ENCODE results near the gene PARVG. TPM values are rescaled to one million over a fixed set of nuclear protein-coding genes. Genes with fewer than 3 reads are reported as not detected.

Gene PARVG, protein sequence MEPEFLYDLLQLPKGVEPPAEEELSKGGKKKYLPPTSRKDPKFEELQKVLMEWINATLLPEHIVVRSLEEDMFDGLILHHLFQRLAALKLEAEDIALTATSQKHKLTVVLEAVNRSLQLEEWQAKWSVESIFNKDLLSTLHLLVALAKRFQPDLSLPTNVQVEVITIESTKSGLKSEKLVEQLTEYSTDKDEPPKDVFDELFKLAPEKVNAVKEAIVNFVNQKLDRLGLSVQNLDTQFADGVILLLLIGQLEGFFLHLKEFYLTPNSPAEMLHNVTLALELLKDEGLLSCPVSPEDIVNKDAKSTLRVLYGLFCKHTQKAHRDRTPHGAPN
- polyA plus RNA-seq (2011; rRNA removed) (0.01 TPM in 1 of 2 replicates, not detected in the other), polyA minus RNA-seq (2011; rRNA and poly(A)+ RNA removed) (not detected in 2 replicates)

- TF ChIP-seq, protein P1, sequence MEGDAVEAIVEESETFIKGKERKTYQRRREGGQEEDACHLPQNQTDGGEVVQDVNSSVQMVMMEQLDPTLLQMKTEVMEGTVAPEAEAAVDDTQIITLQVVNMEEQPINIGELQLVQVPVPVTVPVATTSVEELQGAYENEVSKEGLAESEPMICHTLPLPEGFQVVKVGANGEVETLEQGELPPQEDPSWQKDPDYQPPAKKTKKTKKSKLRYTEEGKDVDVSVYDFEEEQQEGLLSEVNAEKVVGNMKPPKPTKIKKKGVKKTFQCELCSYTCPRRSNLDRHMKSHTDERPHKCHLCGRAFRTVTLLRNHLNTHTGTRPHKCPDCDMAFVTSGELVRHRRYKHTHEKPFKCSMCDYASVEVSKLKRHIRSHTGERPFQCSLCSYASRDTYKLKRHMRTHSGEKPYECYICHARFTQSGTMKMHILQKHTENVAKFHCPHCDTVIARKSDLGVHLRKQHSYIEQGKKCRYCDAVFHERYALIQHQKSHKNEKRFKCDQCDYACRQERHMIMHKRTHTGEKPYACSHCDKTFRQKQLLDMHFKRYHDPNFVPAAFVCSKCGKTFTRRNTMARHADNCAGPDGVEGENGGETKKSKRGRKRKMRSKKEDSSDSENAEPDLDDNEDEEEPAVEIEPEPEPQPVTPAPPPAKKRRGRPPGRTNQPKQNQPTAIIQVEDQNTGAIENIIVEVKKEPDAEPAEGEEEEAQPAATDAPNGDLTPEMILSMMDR (IDR thresholded peaks at IDR 0.05; ENCODE audit: low read depth, low read length), result no peak
- Histone ChIP-seq H3K27ac (ENCODE audit: low read depth, low read length) (no peak within 1 kb of the TSS), H3K4me3 (ENCODE audit: low read depth, low read length) (no peak within 1 kb of the TSS), H3K9me3 (ENCODE audit: control insufficient read depth, insufficient read depth, low read length) (no peaks in the 10 kb centered on the region), H3K27me3 (ENCODE audit: control insufficient read depth, insufficient read depth, low read length) (peaks cover 8% of the 10 kb centered on the region)
- no peak for DNase-seq (ENCODE audit: low read depth, low spot score)
- ChIA-PET POLR2A (interaction anchor here (0.5 kb wide), 1 partner anchor 72 kb away, joined by 7 read pairs; no protein-coding TSS in a partner anchor), CTCF (interaction anchor here (0.6 kb wide), 1 partner anchor 444 kb away, joined by 9 read pairs; no protein-coding TSS in a partner anchor)
Observed at GRCh38 chr22:44180706-44181032, at the start of gene PARVG. Gene PARVG (plus strand): TSS chr22:44180925. CDS start chr22:44183330, 2,405 bp downstream.

DNA sequence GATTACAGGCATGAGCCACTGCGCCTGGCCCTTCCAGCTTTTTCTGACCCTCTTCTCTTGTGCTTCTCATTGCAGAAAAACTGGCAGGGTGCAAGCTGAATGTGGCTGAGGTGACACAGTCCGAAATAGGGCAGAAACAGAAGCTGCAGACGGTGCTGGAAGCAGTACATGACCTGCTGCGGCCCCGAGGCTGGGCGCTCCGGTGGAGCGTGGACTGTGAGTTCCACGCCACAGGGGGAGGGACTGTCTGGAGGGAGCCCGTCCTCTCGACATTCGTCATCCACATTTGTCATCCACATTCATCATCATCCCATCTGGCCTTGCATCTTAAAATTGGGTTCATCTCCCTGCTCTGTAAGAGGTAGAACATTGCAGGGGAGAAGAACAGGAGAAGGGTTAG is 49.3 kb upstream of the PARVG start:
- Histone ChIP-seq H3K9me3 (ENCODE audit: control insufficient read depth, insufficient read depth, low read length) (peaks cover 10% of the 10 kb centered on the region), H3K4me3 (ENCODE audit: low read depth, low read length) (no peak overlapping the region), H3K27me3 (ENCODE audit: control insufficient read depth, insufficient read depth, low read length) (no peaks in the 10 kb centered on the region), H3K27ac (ENCODE audit: low read depth, low read length) (no peak overlapping the region)
- POLR2A ChIA-PET, result no interaction called here
- TF ChIP-seq, protein P1 (IDR thresholded peaks at IDR 0.05; ENCODE audit: low read depth, low read length), result no peak
- DNase-seq (ENCODE audit: low read depth, low spot score), result no peak
- CTCF ChIA-PET, result no interaction called here

DNA sequence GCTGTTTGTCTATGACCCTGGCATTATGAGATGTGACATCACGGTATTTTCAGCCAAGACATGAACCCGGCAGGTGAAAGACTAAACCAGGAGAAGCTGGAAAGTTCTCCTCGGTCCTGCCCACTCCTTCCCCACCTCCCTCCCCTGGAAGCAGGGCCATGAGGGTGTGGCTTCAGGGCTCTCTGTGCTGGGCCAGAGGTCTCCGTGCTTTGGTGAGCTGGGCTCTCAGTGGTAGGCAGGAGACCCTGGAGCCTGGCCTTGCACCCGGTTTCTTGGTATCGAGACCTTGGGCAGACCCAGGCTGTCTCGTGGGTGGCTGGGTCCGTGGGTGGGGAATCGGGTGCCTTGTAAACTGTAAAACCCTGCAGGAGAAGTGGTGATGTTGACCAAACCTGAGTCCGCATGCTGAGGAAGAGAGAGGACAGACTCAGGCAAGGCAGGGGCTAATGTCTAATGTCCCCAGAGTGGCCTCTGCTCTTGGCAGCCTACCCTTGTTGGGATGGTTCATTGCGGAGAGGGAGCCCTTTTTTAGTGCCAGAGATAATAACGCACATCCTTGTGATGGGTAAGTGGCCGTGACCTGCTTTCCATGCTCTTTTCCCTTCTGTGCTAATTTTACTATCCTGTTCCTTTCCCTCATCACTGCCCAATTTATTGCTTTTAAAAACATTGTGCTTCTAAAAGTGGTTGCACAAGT is 48.6 kb upstream of the PARVG start:
- ChIA-PET POLR2A (no interaction called here), CTCF (no interaction called here)
- Histone ChIP-seq H3K9me3 (ENCODE audit: control insufficient read depth, insufficient read depth, low read length) (peaks cover 10% of the 10 kb centered on the region), H3K27ac (ENCODE audit: low read depth, low read length) (no peak overlapping the region), H3K4me3 (ENCODE audit: low read depth, low read length) (no peak overlapping the region), H3K27me3 (ENCODE audit: control insufficient read depth, insufficient read depth, low read length) (no peaks in the 10 kb centered on the region)
- no peak for DNase-seq (ENCODE audit: low read depth, low spot score)
- TF ChIP-seq, protein P1 (IDR thresholded peaks at IDR 0.05; ENCODE audit: low read depth, low read length), result no peak

GRCh38 chr22:44132724-44133123 is 48.0 kb upstream of the PARVG start:
- Histone ChIP-seq H3K9me3 (ENCODE audit: control insufficient read depth, insufficient read depth, low read length) (peaks cover 16% of the 10 kb centered on the region), H3K27me3 (ENCODE audit: control insufficient read depth, insufficient read depth, low read length) (no peaks in the 10 kb centered on the region), H3K27ac (ENCODE audit: low read depth, low read length) (no peak overlapping the region), H3K4me3 (ENCODE audit: low read depth, low read length) (no peak overlapping the region)
- no peak for DNase-seq (ENCODE audit: low read depth, low spot score)
- CTCF ChIA-PET, result no interaction called here
- TF ChIP-seq, protein P1 (IDR thresholded peaks at IDR 0.05; ENCODE audit: low read depth, low read length), result no peak
- POLR2A ChIA-PET, result no interaction called here

- DNase-seq (ENCODE audit: low read depth, low spot score), result no peak
Observed at GRCh38 chr22:44133161-44133560, 47.6 kb upstream of the PARVG start.

More at GRCh38 chr22:44133161-44133560, 47.6 kb upstream of the PARVG start:
- H3K4me3 ChIP-seq (ENCODE audit: low read depth, low read length), result no peak overlapping the region
- H3K27ac ChIP-seq (ENCODE audit: low read depth, low read length), result no peak overlapping the region
- no peaks in the 10 kb centered on the region for H3K27me3 ChIP-seq (ENCODE audit: control insufficient read depth, insufficient read depth, low read length)
- TF ChIP-seq, protein P1 (IDR thresholded peaks at IDR 0.05; ENCODE audit: low read depth, low read length), result no peak
- ChIA-PET CTCF (no interaction called here), POLR2A (no interaction called here)
- H3K9me3 ChIP-seq (ENCODE audit: control insufficient read depth, insufficient read depth, low read length), result peaks cover 20% of the 10 kb centered on the region
